HG03060 (cell line): ENCODE results near the gene SIGLEC8.

Experiments used
- ATAC-seq: cut with Tn5 transposase; IDR thresholded peaks from one replicate; pipeline ENCODE4 v1.9.1; 2021; ENCODE audit warnings: low read depth, moderate number of reproducible peaks; ENCODE audit not compliant: unreplicated experiment

The SIGLEC8 gene

GRCh38 chr19:51410950-51411748 is 47.1 kb downstream of the SIGLEC8 start:
- no peak for ATAC-seq

GRCh38 chr19:51407511-51408131 is 50.6 kb downstream of the SIGLEC8 start:
- ATAC-seq, result no peak

GRCh38 chr19:51402117-51402516 is 56.1 kb downstream of the SIGLEC8 start:
- no peak for ATAC-seq
